GM13976 (cell line): ENCODE measurements around the gene MRPS6.

Experiments
- DNase-seq: peaks from one replicate; pipeline ENCODE4 v3.0.0; 2012; ENCODE audit warnings: low spot score
- CTCF ChIP-seq: IDR thresholded peaks from 2 replicates; pipeline ENCODE4 v1.5.1; 2012; ENCODE audit warnings: borderline replicate concordance, mild to moderate bottlenecking; ENCODE audit not compliant: insufficient read depth; ENCODE audit errors: extremely low read depth, missing control alignments, control extremely low read depth
- in situ Hi-C: fragments of 300-500 bp; cut with MboI; formaldehyde crosslinking; loops from one replicate; pipeline ENCODE4 v1.12.0; 2022; ENCODE audit warnings: low sequenced_read_pairs, mixed read lengths, inconsistent platforms; ENCODE audit not compliant: unreplicated experiment

MRPS6 gene

GRCh38 chr21:34157521-34157920 is 84.1 kb downstream of the MRPS6 start:
- DNase-seq, result no peak
- in situ Hi-C loops, result no loop called here
- TF ChIP-seq CTCF, result no peak

GRCh38 chr21:34158866-34159835 is 85.8 kb downstream of the MRPS6 start:
- no peak for TF ChIP-seq CTCF
- in situ Hi-C loops, result no loop called here
- DNase-seq, result no peak

- DNase-seq, result no peak
- TF ChIP-seq CTCF, result no peak
- in situ Hi-C loops, result no loop called here
Observed at GRCh38 chr21:34166468-34166867, 93.1 kb downstream of the MRPS6 start.

GRCh38 chr21:34170886-34171285 is 97.5 kb downstream of the MRPS6 start:
- in situ Hi-C loops, result no loop called here
- no peak for DNase-seq
- no peak for TF ChIP-seq CTCF

GRCh38 chr21:34174470-34174869 is 101.1 kb downstream of the MRPS6 start:
- no peak for TF ChIP-seq CTCF
- in situ Hi-C loops, result no loop called here
- DNase-seq, result no peak

GRCh38 chr21:34176448-34176847 is 103.1 kb downstream of the MRPS6 start:
- no peak for TF ChIP-seq CTCF
- no peak for DNase-seq
- in situ Hi-C loops, result no loop called here
